VCaP (cell line): ENCODE measurements around the gene ARHGAP26.

Experiments used
- H3K27ac ChIP-seq: fragments of 450-650 bp; 2 replicates; pipeline ENCODE4 v1.5.1; 2017
- CTCF ChIP-seq: fragments of 450-650 bp; conservative IDR thresholded peaks from 2 replicates; pipeline ENCODE4 v1.5.1; 2017; ENCODE audit warnings: mild to moderate bottlenecking, moderate library complexity

The ARHGAP26 gene

GRCh38 chr5:143168921-143169810 is 399.0 kb downstream of the ARHGAP26 start:
- no peak overlapping the region for H3K27ac ChIP-seq
- no peak for TF ChIP-seq CTCF

GRCh38 chr5:143170104-143170503 is 399.9 kb downstream of the ARHGAP26 start:
- TF ChIP-seq CTCF, result no peak
- no peak overlapping the region for H3K27ac ChIP-seq

GRCh38 chr5:143170977-143171376 is 400.8 kb downstream of the ARHGAP26 start:
- TF ChIP-seq CTCF, result no peak
- H3K27ac ChIP-seq, result no peak overlapping the region

- no peak for TF ChIP-seq CTCF
- H3K27ac ChIP-seq, result no peak overlapping the region
Measured at GRCh38 chr5:143172739-143173138, 402.6 kb downstream of the ARHGAP26 start.

- H3K27ac ChIP-seq, result no peak overlapping the region
- no peak for TF ChIP-seq CTCF
Measured at GRCh38 chr5:143173139-143173889, 403.1 kb downstream of the ARHGAP26 start.

- H3K27ac ChIP-seq, result no peak overlapping the region
- no peak for TF ChIP-seq CTCF
Measured at GRCh38 chr5:143174714-143175398, 404.7 kb downstream of the ARHGAP26 start.

GRCh38 chr5:143176048-143176447 is 405.9 kb downstream of the ARHGAP26 start:
- H3K27ac ChIP-seq, result no peak overlapping the region
- no peak for TF ChIP-seq CTCF
